SK-N-MC (cell line): ENCODE measurements around the gene CDKN2B-AS1.
A peak's percentile ranks its signal among the peaks of the same experiment; 100 is the strongest.

Source experiments
- DNase-seq: peaks from one replicate; pipeline ENCODE4 v3.0.0-alpha.2; 2011; ENCODE audit warnings: low read depth, low spot score
- H3K27ac ChIP-seq: fragments of 200-600 bp; sonication (generic); 2 replicates; pipeline ENCODE4 v1.5.1; 2016; ENCODE audit warnings: mixed run types
- H3K36me3 ChIP-seq: fragments of 200-600 bp; sonication (generic); 2 replicates; pipeline ENCODE4 v1.6.1; 2017; ENCODE audit warnings: antibody characterized with exemption, low read length, mixed read lengths; ENCODE audit not compliant: insufficient read depth
- H3K4me3 ChIP-seq: fragments of 200-600 bp; sonication (generic); 2 replicates; pipeline ENCODE4 v1.5.1; 2016
- H3K9ac ChIP-seq: fragments of 200-600 bp; sonication (generic); 2 replicates; pipeline ENCODE4 v1.8.0; 2017; ENCODE audit warnings: mixed run types, mixed read lengths; ENCODE audit not compliant: insufficient read length
- H3K9me3 ChIP-seq: fragments of 200-600 bp; sonication (generic); 2 replicates; pipeline ENCODE4 v1.6.1; 2017; ENCODE audit warnings: low read depth, mild to moderate bottlenecking, antibody characterized with exemption, low read length, moderate library complexity, mixed read lengths
- EZH2 ChIP-seq: fragments of 200-600 bp; sonication (generic); IDR thresholded peaks from one replicate; pipeline ENCODE4 v1.6.1; 2017; ENCODE audit warnings: antibody characterized with exemption
- FOXP2 ChIP-seq: optimal IDR thresholded peaks from 2 replicates; pipeline ENCODE3; 2011; ENCODE audit warnings: mild to moderate bottlenecking, moderate library complexity; ENCODE audit not compliant: insufficient read depth; ENCODE audit errors: extremely low read length, control extremely low read depth
- POLR2AphosphoS5 ChIP-seq: IDR thresholded peaks from 2 replicates; pipeline ENCODE4 v1.6.1; 2012; ENCODE audit warnings: mild to moderate bottlenecking, low read depth, low read length, borderline replicate concordance

The CDKN2B-AS1 gene

DNA sequence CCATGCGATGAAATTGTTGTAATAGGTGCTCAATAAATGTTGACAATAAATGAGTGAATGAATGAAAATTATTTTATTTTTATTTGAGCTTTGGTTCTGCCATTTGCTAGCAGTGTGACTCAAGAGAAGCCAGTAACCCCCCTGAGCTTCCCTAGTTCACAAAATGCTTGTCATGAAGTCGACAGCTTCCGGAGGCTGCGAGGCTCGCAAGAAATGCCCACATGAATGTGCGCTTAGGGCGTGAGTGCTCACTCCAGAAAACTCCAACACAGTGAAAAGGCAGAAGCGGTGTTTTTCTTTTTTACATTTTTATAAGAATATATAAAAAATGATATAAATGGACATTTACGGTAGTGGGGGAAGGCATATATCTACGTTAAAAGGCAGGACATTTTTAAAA lies 26.9 kb upstream of the CDKN2B-AS1 start:
- TF ChIP-seq FOXP2 (no peak), POLR2AphosphoS5 (no peak), EZH2 (no peak)
- H3K4me3 ChIP-seq, result no peak overlapping the region
- peaks cover 4% of the 10 kb centered on the region; the same call in 1 of the 2 replicates for H3K9me3 ChIP-seq
- peaks cover 66% of the 10 kb centered on the region for H3K36me3 ChIP-seq
- H3K9ac ChIP-seq, result no peak overlapping the region
- no peak overlapping the region for H3K27ac ChIP-seq
- DNase-seq, result no peak

- H3K9ac ChIP-seq, result no peak overlapping the region
- H3K36me3 ChIP-seq, result peaks cover 66% of the 10 kb centered on the region
- TF ChIP-seq EZH2 (no peak), POLR2AphosphoS5 (no peak), FOXP2 (no peak)
- no peak for DNase-seq
- peaks cover 4% of the 10 kb centered on the region; the same call in 1 of the 2 replicates for H3K9me3 ChIP-seq
- H3K27ac ChIP-seq, result no peak overlapping the region
- H3K4me3 ChIP-seq, result no peak overlapping the region
Observed at GRCh38 chr9:21968331-21969010, 26.1 kb upstream of the CDKN2B-AS1 start.

GRCh38 chr9:21969011-21969940 lies 25.3 kb upstream of the CDKN2B-AS1 start:
- Histone ChIP-seq H3K9ac (no peak overlapping the region), H3K4me3 (no peak overlapping the region), H3K9me3 (peaks cover 4% of the 10 kb centered on the region; the same call in 1 of the 2 replicates), H3K36me3 (peaks cover 66% of the 10 kb centered on the region), H3K27ac (no peak overlapping the region)
- no peak for DNase-seq
- no peak for TF ChIP-seq POLR2AphosphoS5
- TF ChIP-seq FOXP2, result no peak

- H3K9ac ChIP-seq, result no peak overlapping the region
- peaks cover 65% of the 10 kb centered on the region for H3K36me3 ChIP-seq
- no peak for DNase-seq
- H3K4me3 ChIP-seq, result no peak overlapping the region
- peaks cover 4% of the 10 kb centered on the region; the same call in 1 of the 2 replicates for H3K9me3 ChIP-seq
- H3K27ac ChIP-seq, result no peak overlapping the region
- TF ChIP-seq POLR2AphosphoS5 (no peak), EZH2 (no peak), FOXP2 (no peak)
Observed at GRCh38 chr9:21969951-21970799, 24.4 kb upstream of the CDKN2B-AS1 start.

DNA sequence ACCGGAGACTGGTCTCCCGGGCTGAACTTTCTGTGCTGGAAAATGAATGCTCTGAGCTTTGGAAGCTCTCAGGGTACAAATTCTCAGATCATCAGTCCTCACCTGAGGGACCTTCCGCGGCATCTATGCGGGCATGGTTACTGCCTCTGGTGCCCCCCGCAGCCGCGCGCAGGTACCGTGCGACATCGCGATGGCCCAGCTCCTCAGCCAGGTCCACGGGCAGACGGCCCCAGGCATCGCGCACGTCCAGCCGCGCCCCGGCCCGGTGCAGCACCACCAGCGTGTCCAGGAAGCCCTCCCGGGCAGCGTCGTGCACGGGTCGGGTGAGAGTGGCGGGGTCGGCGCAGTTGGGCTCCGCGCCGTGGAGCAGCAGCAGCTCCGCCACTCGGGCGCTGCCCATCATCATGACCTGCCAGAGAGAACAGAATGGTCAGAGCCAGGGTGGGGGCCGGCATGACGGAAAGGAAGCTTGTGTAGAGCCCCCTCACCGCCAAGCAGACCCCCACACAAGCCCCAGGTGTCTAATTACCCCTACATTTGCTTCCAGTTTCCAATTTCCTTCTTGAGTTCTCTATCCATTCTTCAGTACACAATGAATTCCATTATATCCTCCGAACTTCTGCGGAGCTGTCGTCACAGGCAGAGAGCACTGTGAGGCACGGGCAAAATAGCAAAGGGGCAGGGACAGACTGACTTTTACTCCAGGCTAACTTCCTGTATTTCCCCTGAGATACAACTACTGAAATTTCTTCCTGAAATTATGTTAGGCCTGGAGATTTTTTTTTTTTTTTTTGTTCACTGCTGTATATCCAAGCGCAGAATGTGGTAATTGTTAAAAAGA lies 23.6 kb upstream of the CDKN2B-AS1 start:
- no peak overlapping the region for H3K27ac ChIP-seq
- TF ChIP-seq FOXP2, result no peak
- TF ChIP-seq POLR2AphosphoS5, result no peak
- TF ChIP-seq EZH2, result no peak
- DNase-seq, result no peak
- no peaks in the 10 kb centered on the region for H3K9me3 ChIP-seq
- H3K9ac ChIP-seq, result no peak overlapping the region
- peaks cover 56% of the 10 kb centered on the region for H3K36me3 ChIP-seq
- H3K4me3 ChIP-seq, result no peak overlapping the region

GRCh38 chr9:21972361-21972760 lies 22.2 kb upstream of the CDKN2B-AS1 start:
- peak overlapping the region; percentile 22 for H3K9ac ChIP-seq
- no peaks in the 10 kb centered on the region for H3K9me3 ChIP-seq
- DNase-seq, result no peak
- peak overlapping the region; percentile 59 for H3K27ac ChIP-seq
- TF ChIP-seq POLR2AphosphoS5 (no peak), EZH2 (no peak), FOXP2 (no peak)
- peaks cover 46% of the 10 kb centered on the region for H3K36me3 ChIP-seq
- H3K4me3 ChIP-seq, result peak overlapping the region; percentile 42; the same call in 1 of the 2 replicates

DNA sequence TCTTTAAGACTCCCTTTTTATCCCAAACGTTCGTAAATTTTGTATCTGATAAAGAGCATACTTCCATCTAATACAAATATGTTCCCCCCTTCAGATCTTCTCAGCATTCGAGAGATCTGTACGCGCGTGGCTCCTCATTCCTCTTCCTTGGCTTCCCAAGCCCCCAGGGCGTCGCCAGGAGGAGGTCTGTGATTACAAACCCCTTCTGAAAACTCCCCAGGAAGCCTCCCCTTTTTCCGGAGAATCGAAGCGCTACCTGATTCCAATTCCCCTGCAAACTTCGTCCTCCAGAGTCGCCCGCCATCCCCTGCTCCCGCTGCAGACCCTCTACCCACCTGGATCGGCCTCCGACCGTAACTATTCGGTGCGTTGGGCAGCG lies 20.3 kb upstream of the CDKN2B-AS1 start:
- Histone ChIP-seq H3K4me3 (peak overlapping the region; percentile 85), H3K9me3 (no peaks in the 10 kb centered on the region), H3K36me3 (peaks cover 27% of the 10 kb centered on the region), H3K27ac (peak overlapping the region; percentile 70; the same call in 1 of the 2 replicates), H3K9ac (peak overlapping the region; percentile 86)
- no peak for TF ChIP-seq POLR2AphosphoS5
- no peak for TF ChIP-seq EZH2
- no peak for TF ChIP-seq FOXP2
- no peak for DNase-seq
